Raji (cell line): ENCODE results near the gene IP6K2.

Source experiments
- POLR2A ChIP-seq: IDR thresholded peaks from 2 replicates; pipeline ENCODE4 v1.6.1; 2011; ENCODE audit warnings: low read depth, low read length, control low read depth; ENCODE audit not compliant: insufficient read depth

The IP6K2 gene

GRCh38 chr3:48727511-48727910, 10.5 kb upstream of the IP6K2 start:
- no peak for TF ChIP-seq POLR2A

GRCh38 chr3:48723725-48724124, 6.7 kb upstream of the IP6K2 start:
- TF ChIP-seq POLR2A = no peak

GRCh38 chr3:48716508-48716981, 476 bp downstream of the IP6K2 start:
- no peak for TF ChIP-seq POLR2A

- no peak for TF ChIP-seq POLR2A
Observed at GRCh38 chr3:48715174-48715800, 1.7 kb downstream of the IP6K2 start.

GRCh38 chr3:48711727-48712126, 5.3 kb downstream of the IP6K2 start:
- no peak for TF ChIP-seq POLR2A

GRCh38 chr3:48709051-48709461, 8.0 kb downstream of the IP6K2 start:
- no peak for TF ChIP-seq POLR2A

- TF ChIP-seq POLR2A = no peak
Observed at GRCh38 chr3:48708481-48708889, 8.5 kb downstream of the IP6K2 start.

GRCh38 chr3:48707157-48707556, 9.9 kb downstream of the IP6K2 start:
- no peak for TF ChIP-seq POLR2A

GRCh38 chr3:48702320-48702920, 14.6 kb downstream of the IP6K2 start:
- TF ChIP-seq POLR2A = no peak

- no peak for TF ChIP-seq POLR2A
Observed at GRCh38 chr3:48700731-48701405, 16.2 kb downstream of the IP6K2 start.

GRCh38 chr3:48698891-48699290, 18.1 kb downstream of the IP6K2 start:
- TF ChIP-seq POLR2A = no peak

GRCh38 chr3:48697952-48698351, 19.1 kb downstream of the IP6K2 start:
- no peak for TF ChIP-seq POLR2A

GRCh38 chr3:48696601-48697000, 20.4 kb downstream of the IP6K2 start:
- no peak for TF ChIP-seq POLR2A

GRCh38 chr3:48696156-48696555, 20.9 kb downstream of the IP6K2 start:
- no peak for TF ChIP-seq POLR2A

- TF ChIP-seq POLR2A = no peak
Observed at GRCh38 chr3:48695393-48695753, 21.6 kb downstream of the IP6K2 start.
